Measurements from ENCODE around the gene HOXB3. TPM values are rescaled to one million over a fixed set of nuclear protein-coding genes. Genes with fewer than 3 reads are reported as not detected.

Gene HOXB3
- total and polyA plus RNA-seq, 8 donors: 10.4 to 114 (median 89.4) TPM

GRCh38 chr17:48545022-48545375, 45.0 kb downstream of the HOXB3 start, which contains the start of gene HOXB2:
Gene HOXB2 (minus strand): TSS chr17:48545109. CDS start chr17:48544911, 198 bp downstream.
- DNase-seq: no peak
- H3K36me3 ChIP-seq: no peaks in the 10 kb centered on the region
- intact Hi-C loops (cut with DNase I): no loop called here
- ATAC-seq: no peak
- no peak for TF ChIP-seq CTCF (IDR thresholded peaks at IDR 0.05)
- H3K4me1 ChIP-seq: peaks cover 0 to 22% of the 10 kb centered on the region in 2 donors
- peaks cover 29 to 100% of the 10 kb centered on the region in 2 donors for H3K27me3 ChIP-seq
- no peaks in the 10 kb centered on the region for H3K9me3 ChIP-seq
- peak within 1 kb of the TSS; percentile 82 to 89 for H3K27ac ChIP-seq
- peak within 1 kb of the TSS; percentile 51 to 63 for H3K4me3 ChIP-seq

- no peak for TF ChIP-seq CTCF (IDR thresholded peaks at IDR 0.05)
- peak overlapping the region; percentile 51 to 63 for H3K4me3 ChIP-seq
- intact Hi-C loops (cut with DNase I): no loop called here
- peak overlapping the region; percentile 82 to 89 for H3K27ac ChIP-seq
- H3K9me3 ChIP-seq: no peaks in the 10 kb centered on the region
- peaks cover 29 to 100% of the 10 kb centered on the region in 2 donors for H3K27me3 ChIP-seq
- peak; percentile 82 to 93 (median 87) for DNase-seq
- no peaks in the 10 kb centered on the region for H3K36me3 ChIP-seq
- peak; percentile 53 for ATAC-seq
- H3K4me1 ChIP-seq: peaks cover 0 to 22% of the 10 kb centered on the region in 2 donors
Observed at GRCh38 chr17:48544349-48545021, 45.6 kb downstream of the HOXB3 start.

- H3K4me3 ChIP-seq: peak overlapping the region; percentile 51 to 63
- H3K9me3 ChIP-seq: no peaks in the 10 kb centered on the region
- no peaks in the 10 kb centered on the region for H3K36me3 ChIP-seq
- H3K4me1 ChIP-seq: peaks cover 0 to 22% of the 10 kb centered on the region in 2 donors
- no peak for TF ChIP-seq CTCF (IDR thresholded peaks at IDR 0.05)
- DNase-seq (no peak), ATAC-seq (peak; percentile 11)
- peaks cover 29 to 100% of the 10 kb centered on the region in 2 donors for H3K27me3 ChIP-seq
- peak overlapping the region; percentile 82 to 89 for H3K27ac ChIP-seq
- intact Hi-C loops (cut with DNase I): no loop called here
Observed at GRCh38 chr17:48543854-48544348, 46.1 kb downstream of the HOXB3 start.

- ATAC-seq (peak; percentile 20), DNase-seq (peak in 2 of 4 donors; percentile 31 to 74)
- no peak for TF ChIP-seq CTCF (IDR thresholded peaks at IDR 0.05)
- intact Hi-C loops (cut with DNase I): no loop called here
- H3K36me3 ChIP-seq: no peaks in the 10 kb centered on the region
- peak overlapping the region; percentile 82 to 89 for H3K27ac ChIP-seq
- H3K4me1 ChIP-seq: peaks cover 0 to 22% of the 10 kb centered on the region in 2 donors
- H3K27me3 ChIP-seq: peaks cover 29 to 100% of the 10 kb centered on the region in 2 donors
- H3K4me3 ChIP-seq: peak overlapping the region; percentile 51 to 63
- no peaks in the 10 kb centered on the region for H3K9me3 ChIP-seq
Observed at GRCh38 chr17:48543107-48543853, 46.8 kb downstream of the HOXB3 start.

- ATAC-seq (no peak), DNase-seq (no peak)
- no peaks in the 10 kb centered on the region for H3K36me3 ChIP-seq
- no peak for TF ChIP-seq CTCF (IDR thresholded peaks at IDR 0.05)
- H3K27ac ChIP-seq: peak overlapping the region; percentile 82 to 89
- H3K9me3 ChIP-seq: no peaks in the 10 kb centered on the region
- H3K4me3 ChIP-seq: peak overlapping the region; percentile 51 to 63
- H3K4me1 ChIP-seq: peaks cover 0 to 22% of the 10 kb centered on the region in 2 donors
- H3K27me3 ChIP-seq: peaks cover 29 to 100% of the 10 kb centered on the region in 2 donors
- intact Hi-C loops (cut with DNase I): no loop called here
Observed at GRCh38 chr17:48542698-48543106, 47.3 kb downstream of the HOXB3 start.
